GOT3 (cell line): ENCODE measurements around the gene ARL4D.
"Not testable (repeated sequence)": the region's sequence is repeated elsewhere in the genome, so short reads cannot be mapped to it uniquely, and the experiment has no call there.

ENCODE experiments used
- DNase-seq: peaks from one replicate; lab custom pipeline; 2025; ENCODE audit warnings: mixed read lengths; lab: John Stamatoyannopoulos, UW

Gene ARL4D

DNA sequence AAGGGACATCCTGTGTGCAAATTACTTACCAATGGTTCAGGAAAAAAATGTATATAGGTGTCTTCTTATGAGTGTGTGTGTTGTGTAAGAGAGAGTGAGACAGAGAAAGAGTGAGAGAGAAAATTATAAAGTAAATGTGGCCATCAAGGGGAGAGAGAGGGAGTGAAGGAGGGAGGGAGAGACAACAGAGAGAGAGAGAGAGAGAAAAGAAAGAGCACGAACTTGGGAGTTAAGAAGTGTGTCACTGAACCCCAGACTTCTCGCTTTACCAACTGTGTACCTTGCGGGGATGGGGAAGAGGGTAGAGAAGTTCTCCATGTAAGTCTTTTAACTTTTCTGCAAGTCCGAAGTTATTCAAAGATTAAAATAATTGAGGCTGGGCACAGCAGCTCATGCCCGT lies 28.8 kb upstream of the ARL4D start:
- no peak for DNase-seq

DNA sequence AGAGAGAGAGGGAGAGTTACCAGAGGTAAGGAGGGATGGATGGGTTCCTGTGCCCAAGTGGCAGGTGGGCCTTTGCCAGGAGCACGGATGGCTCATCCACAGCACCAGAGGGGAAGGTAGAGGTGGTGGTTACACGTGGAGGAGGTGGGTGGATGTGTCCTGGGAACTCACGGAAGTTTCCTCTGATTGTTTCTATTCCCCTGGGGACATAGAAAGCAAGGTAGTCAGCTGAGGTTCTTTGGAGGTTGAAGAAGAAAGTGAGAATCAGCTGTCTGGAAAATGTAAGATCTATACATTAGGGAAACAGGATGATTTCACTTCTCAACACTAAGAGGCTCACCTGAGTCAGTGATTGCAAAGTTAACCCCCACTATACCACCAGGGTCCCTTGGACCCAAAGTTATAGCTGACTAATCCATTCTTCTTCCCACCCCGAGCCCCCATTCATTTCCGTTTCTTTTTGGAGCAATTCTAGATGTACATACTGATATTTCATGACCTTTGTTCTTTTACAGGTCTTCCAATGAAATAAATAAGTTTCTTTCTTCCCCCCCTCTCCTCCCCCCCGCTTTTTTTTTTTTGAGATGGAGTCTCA lies 27.5 kb upstream of the ARL4D start:
- no peak for DNase-seq

DNA sequence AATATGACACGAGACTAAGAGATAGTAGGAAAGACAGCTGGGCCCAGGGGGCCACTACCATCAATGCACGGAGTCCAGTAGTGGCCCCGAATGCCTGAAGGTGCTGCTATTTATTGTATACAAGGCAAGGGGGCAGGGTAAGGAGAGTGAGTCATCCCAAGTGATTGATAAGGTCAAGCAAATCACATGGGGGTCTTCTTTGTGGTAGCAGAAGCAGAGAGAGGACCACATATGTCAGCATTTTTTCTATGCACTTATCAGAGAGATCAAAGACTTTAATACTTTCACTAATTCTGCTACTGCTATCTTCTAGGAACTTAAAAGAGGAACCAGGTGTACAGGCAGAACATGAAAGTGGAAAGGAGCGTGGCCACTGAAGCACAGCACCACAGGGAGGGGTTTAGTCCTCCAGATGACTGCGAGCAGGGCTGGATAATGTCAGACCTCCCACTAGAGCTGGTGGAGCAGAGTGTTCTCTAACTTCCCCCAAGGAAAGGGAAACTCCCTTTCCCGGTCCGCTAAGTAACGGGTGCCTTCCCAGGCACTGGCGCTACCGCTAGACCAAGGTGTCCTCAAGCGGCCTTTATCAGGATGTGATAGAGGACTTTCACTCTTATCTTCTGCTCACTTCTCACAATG lies 26.4 kb upstream of the ARL4D start:
- DNase-seq, result no peak

DNA sequence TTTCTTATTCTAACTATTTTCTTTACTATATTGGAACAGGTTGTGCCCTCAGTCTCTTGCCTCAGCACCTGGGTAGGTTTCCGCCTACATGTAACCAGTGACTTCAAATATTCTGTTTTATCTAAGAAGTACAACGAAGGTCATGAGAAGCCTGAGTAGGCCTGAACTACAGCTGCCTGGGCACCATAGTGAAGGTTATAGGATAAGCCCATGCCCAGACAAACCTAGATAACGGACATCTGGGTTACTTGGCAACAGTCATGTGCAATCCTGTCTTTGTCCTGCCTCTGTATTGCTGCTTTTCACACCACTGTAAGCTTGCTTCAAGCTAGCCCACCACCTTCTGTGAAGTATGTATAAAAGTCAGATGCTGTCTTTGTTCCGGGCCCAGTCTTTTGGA lies 25.4 kb upstream of the ARL4D start:
- no peak for DNase-seq

DNA sequence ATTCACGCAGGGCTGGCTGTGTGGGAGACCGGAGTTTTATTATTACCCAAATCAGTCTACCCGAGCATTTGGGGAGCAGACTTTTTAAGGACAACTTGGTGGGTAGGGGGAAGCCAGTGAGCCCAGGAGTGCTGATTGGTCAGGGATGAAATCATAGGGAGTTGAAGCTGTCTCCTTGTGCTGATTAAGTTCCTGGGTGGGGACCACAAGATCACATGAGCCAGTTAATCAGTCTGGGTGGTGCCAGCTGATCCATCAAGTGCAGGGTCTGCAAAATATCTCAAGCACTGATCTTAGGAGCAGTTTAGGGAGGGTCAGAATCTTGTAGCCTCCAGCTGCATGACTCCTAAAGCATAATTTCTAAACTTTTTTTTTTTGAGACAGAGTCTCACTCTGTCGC lies 22.9 kb upstream of the ARL4D start:
- not testable (repeated sequence) for DNase-seq

DNA sequence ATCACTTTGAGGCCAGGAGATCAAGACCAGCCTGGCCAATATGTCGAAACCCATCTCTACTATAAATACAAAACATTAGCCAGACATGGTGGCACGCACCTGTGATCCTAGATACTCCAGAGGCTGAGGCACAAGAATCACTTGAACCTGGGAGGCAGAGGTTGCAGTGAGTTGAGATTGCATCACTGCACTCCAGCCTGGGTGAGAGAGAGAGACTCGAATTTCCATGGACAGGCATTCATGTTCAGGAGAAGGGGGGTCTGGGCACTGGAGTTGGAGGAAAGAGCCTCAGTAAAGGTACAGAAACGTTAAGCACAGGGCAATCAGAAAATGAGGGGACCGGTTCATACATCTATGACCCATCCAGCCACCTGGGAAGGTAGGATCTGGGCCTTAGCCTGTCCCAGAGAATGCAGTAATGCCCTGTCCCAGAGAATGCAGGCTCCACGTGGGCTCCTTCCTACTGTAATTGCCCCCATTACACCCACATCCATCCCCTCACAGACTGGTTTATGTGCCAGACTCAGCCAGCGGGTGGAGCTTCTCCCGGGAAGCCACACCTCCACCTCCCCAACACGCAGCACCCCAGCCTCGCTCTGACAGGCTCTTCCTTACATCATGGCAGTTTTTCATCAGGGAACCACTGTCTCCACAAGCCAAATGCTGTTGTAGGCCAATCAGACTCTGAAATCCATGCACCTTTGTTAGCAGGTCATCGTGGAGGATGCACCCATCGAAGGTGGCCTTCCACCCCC lies 21.6 kb upstream of the ARL4D start:
- no peak for DNase-seq

DNA sequence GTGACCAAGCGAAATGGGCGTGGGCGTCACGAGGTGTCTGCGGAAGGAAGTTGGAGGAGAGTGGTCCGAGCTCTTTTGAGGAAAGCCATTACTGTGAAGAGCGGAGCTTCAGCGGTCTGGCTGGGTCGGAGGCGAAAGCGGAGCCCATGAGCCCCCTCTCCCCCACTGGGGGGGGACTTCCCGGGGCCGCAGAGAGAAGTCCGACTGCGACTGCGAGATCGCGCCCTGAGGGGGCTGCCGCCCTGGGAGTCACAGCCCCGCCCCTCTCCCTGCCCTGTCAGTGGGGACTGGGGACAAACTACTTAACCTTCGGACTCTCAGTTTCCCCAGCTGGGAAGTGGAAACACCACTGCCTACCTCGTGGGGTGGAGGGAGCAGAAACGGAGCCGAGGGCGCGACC lies 20.0 kb upstream of the ARL4D start:
- DNase-seq, result no peak

DNA sequence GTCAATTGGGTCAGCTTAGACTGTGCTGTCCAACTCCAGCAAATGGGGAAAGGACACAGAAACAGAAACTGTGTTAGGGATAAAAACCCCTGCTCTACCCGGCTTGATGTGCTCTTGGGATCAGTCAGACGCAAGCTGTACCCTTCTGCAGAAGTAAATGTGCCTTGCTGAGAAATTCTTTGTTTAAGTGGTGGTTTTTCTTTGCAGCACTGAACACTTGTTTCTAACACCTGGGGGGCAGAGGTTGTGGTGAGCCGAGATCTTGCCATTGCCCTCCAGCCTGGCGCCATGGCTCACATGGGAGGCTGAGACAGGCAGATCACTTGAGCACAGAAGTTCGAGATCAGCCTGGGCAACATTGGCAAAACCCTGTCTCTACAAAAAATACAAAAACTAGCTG lies 18.5 kb upstream of the ARL4D start:
- DNase-seq, result no peak

DNA sequence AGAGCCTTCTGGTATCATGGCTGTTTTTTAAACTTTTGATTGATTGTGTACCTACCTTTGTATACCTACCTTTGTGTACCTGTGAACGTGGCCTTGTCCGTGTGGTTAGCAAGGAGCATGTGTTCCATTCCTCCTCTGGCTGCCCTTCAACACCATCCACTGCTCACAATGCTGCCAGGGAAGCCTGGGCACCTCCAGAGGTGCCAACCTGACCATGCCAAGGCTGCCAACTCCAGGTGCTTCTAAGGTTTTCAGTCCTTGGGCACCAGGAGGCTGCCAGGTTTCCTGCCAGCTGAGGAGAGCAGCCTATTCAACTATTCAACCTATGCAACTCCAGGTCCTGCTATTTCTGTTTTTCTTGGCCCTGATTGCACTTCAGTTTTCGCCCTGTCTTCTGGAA lies 17.6 kb upstream of the ARL4D start:
- DNase-seq, result no peak

DNA sequence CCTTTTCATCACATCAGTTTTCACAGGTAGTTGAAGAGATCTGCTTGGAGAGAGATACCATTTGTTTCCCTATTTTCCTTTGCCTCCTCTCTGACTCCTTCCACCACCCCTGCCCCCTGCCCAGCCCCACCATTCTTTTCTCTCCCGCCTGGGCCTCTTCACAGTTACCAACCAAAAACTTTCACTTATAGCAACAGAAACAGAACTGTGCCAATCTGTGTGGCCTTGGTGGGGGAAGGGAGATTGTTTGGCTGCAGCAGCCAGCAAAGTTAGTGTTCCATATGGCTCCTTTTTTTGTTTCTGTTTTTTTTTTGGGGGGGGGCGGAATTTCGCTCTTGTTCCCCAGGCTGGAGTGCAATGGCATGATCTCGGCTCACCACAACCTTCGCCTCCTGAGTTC lies 17.2 kb upstream of the ARL4D start:
- no peak for DNase-seq

DNA sequence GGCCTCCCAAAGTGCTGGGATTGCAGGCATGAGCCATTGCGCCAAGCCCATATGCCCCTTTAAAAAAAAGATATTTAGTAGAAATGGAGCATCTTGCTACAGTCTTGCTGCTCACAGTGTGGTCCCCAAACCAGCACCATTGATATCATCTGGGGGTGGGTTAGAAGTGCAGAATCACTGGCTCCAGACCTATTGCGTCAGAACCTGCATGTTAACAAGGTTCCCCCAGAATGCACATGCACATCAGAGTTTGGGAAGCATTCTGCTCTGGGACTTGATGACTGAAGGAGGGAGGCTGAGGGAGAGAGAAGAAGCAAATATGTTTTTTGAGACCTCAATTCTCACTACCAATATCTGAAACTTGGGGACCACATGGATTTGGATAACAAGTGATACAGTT lies 16.0 kb upstream of the ARL4D start:
- DNase-seq, result no peak

DNA sequence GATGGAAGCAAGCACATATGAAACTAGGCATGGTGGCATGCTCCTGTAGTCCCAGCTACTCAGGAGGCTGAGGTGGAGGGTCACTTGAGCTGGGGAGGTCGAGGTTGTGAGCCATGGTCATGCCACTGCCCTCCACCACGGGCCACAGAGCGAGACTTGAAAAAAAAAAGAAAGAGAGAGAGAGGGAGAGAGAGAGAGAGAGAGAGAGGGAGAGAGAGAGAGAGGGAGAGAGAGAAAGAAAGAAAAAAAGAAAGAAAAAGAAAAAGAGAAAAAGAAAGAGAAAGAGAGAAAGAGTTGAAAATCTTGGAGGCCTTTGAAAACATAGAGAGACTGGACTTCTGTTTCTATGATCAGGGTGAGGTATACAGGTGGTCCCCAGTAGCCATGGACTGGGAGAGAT lies 15.4 kb upstream of the ARL4D start:
- no peak for DNase-seq

DNA sequence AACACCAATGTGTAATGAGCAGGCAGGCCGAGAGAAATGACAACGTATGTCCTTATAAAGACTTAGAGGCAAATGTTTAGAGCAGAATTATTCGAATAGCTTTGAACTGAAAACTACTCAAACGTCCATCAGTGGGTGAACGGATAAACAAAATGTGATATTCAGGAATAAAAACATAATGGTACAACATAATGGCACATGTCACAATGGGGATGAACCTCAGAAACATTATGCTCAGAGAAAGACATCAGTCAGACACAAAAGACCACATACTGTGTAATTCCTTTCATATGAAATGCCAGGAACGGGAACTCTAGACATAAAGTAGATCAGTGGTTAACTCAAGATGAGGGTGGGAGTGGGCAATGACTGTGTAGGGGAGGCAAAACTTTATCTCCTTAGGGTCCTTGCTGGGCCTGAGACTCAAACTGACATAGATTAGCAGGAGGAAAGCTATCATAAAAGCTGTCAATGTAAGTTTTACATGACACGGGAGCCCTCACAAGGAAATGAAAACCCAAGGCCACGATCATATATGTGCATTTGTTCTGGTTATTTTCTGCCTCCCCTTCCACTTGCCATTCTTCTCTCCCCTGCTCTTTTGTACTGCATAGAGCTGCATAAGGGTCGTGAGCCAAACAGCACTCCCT lies 14.8 kb upstream of the ARL4D start:
- DNase-seq, result no peak

DNA sequence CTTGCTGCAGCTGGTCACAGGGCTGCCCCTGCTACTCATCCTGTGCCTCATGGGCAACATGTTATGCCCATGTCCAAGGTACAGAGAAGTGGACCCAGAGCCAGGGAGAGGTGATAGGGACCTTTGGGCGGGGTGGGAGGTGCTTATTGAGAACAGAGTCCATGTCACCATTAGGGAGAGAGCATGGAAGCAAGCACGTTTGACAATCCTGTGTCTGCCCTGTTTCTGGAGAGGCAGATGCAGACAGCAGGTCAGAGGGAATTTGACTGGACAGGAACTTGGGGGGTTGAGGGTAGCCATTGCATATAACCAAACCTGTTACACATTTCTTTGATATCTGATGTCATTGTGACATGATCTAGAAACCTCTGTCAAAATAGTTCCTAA lies 14.3 kb upstream of the ARL4D start:
- no peak for DNase-seq

DNA sequence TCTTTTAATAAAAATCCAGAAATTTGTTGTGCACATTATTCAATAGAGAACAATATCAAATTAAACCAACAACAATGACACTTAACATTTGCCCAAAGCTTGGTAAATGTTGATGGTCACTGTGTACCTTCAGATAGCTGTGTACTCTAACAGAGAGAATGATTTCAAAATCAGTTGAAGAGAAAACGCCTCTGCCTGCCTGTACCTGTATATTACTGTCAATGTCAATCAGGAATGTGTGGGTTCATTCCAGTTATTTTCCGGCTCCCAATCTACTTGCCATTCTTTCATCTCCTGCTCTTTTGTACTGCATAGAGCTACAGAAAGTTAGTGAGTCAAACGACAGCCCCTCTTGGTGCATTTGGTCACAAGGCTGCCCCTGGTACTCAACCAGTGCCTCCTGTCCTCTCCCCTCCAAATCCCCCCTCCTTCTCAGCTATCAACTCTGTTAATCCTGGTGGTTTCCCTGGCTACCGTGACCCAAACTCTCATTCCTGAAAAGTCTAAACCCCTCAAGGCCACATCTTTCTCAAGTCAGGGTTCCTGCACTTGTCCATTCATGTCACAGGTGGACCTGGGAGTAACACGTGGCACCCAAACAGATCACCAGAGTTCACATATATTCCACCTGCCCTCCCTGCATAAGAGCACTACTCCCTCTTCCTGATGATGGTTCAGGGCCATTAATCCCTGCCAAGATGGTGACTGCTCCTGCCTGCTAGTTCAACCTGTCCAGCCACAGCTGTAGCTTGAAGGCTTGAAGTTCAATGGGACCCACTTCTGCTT lies 13.6 kb upstream of the ARL4D start:
- DNase-seq, result no peak

DNA sequence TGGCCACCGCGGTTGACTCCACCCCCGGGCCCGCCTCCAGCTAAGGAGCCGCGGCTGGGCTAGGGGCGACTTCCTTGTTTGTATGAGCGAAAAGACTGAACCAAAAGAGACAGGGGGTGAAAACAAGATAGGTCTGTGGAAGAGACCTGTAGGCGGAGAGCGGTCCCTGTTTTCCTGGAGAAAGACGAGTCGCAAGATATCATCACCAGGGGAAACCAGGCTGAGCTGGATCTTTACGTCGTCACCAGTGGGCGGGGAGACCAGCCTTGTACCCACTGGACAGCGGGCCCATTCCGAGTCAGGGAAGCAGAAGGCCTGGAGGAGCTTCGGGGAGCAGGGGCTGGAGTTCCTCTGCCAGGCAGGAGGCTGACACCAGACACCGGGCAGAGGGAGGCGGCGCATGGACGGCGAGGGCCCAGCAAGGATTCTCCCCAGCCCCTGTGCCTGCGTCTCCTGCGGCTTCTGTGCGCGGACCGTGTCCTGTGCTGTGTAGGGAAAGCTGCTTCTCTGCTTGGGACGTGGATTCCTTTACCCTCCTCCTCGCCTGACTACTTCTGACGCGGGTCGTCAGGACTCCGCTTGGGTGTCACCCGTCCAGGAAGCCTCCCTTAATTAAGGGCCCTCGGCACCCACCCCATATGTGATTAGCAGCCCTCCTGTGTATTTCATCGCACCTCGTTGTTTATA lies 10.3 kb upstream of the ARL4D start:
- peak; percentile 84 for DNase-seq

DNA sequence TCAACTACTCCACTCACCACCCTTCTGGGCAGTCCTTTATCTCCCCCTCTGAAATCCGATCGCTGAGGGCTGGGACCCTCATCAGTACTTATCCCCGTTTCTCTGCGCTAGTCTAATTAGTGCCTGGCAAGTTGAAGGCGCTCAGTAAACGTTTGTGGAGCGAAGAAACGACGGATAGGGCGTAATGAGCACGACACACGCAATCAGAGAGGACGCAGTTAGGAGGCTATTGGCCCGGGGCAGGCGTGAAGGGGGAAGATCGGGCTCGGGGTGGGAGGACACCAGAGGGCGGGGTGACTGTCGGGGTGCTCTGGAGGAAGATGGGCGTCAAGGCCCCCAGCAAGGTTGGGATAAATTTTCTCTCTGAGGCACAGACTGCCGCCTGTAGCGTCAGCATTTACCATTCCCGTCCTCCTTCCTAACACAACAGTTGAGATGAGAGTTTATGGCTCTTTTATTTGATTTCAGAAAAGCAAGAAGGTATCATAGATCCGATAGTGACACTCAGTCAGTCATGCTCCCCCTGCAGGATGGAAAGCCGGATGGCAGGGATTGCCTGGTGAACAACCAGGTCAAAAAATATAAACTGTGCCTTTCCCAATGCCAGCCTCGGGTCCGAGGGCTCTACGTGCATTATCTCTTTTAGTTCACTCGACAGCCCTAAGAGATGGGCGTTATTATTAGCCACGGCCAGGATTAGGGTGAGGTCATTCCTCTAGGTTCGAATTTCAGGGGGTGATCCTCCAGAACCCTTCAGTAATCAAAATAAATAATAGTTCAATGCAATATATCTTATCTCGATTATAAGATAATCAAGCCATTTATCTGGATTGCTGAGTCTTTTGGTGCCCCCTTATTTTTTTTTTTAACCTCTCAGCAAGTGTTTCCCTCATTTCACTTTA lies 9.5 kb upstream of the ARL4D start:
- DNase-seq, result peak; percentile 26

DNA sequence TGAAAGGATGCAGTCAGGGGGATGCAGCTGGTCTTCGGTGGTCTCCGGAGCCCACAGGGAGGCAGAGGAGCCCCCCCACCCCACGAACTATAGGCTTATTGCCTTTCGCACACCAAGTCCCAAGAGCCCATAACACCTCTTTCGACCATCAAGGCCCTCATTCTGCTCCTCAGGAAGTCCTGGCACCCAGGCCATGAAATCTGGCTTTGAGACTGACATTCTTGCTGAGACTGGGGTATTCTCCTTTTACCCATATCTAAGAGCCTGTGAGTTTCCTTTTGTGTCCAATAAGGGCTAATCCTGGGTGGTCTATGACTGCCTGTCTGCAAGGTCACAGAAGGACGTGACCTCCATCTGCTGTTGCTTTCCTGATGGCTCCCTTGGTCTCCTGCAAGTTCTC lies 6.4 kb upstream of the ARL4D start:
- no peak for DNase-seq

DNA sequence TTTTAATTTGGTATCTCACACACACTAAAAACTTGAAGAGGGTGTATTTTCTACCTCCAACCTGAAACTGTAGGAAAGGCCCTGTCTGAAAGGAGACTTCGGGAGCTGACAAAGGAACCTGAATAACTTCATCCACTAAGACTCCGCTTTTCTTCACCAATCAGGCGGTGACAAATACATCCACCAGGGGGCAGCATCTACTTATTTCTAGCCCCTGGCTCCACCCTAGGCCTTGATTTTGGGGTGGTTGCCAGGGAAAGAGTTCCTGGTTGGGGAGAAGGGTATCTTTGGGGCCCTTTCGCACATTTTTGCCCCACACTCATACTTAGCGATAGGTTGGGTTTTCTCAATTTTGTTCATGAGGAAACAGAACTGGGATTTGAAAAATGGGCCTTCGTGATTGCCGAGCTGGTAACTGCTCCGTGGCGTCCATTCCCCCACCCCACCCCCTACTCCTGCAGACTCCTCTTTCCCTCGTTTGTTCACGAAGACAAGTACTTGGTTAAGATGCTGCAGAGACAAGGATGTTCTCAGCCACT lies 4.8 kb upstream of the ARL4D start:
- peak; percentile 59 for DNase-seq

DNA sequence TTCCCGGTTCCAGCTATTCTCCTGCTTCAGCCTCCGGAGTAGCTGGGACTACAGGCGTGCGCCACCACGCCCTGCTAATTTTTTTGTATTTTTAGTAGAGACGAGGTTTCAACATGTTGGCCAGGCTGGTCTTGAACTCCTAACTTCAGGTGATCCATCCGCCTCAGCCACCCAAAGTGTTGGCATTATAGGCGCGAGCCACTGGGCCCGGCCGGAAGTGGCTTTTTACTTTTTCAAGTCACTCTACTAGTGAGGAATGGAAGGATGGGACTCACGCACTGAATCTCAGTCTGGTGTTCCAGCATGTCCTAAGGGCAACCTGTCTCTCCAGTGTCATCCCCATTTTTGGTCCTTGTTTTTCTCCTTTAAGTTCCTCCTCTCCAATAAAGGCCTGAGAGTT lies 4.1 kb upstream of the ARL4D start:
- not testable (repeated sequence) for DNase-seq
